ENCODE measurements around the gene COL4A3. TPM values are rescaled to one million over a fixed set of nuclear protein-coding genes. Genes with fewer than 3 reads are reported as not detected.
A peak's percentile ranks its signal among the peaks of the same experiment; 100 is the strongest.

Gene COL4A3
- total RNA-seq (2014; rRNA removed; shearing (Covaris generic)): not detected in 2 replicates

GRCh38 chr2:227163998-227164762 is at the start of gene COL4A3, which contains the start of gene COL4A4:
Gene COL4A3, plus strand, starts transcription at chr2:227164624. Its CDS starts 103 bp downstream, at chr2:227164727.
Gene COL4A4, minus strand, starts transcription at chr2:227164205. Its CDS starts 16,722 bp downstream, at chr2:227147483.
- DNase-seq (ENCODE audit: low spot score): peak; percentile 20

- no peak for DNase-seq (ENCODE audit: low spot score)
Observed at GRCh38 chr2:227115761-227116160, 48.7 kb upstream of the COL4A3 start.

DNA sequence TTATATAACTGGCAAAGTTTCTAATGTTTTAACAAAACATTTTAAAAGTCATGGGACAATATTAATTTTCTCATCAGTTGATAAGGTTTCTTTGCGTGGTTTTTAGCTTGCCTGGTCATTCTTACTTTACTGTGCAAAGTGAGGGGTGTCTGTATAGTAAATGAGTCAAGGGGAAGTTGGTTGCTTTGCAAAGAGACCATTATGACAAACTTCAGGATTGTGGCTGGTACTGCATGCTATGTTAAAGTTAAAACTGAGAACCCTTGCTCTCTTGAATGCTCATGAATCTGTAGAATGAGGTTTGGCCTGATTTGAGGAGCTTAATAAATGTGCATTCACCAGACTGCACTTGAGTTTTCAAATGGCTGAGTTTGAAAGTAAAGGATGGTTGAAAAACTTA is 47.4 kb upstream of the COL4A3 start:
- DNase-seq (ENCODE audit: low spot score): no peak

- DNase-seq (ENCODE audit: low spot score): no peak
Observed at GRCh38 chr2:227117852-227118251, 46.6 kb upstream of the COL4A3 start.

DNA sequence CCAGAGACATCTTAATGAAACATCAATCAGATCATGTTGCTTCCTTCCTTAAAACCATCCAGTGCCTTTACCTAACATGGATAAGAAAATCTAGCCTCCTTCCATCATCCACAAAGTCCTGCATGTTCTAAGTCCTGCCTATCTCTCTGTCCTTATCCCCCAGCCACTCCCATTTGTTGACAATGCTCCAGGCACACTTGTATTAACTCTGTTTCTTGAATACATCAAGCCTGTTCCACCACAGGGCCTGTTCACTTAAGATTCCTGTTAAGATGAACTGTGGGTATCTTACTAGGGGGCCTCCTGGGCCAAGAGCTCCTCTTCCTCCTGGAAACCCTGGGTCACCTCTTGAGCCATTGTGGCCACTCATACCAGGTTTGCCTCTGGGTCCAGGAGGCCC is 46.1 kb upstream of the COL4A3 start:
- no peak for DNase-seq (ENCODE audit: low spot score)

GRCh38 chr2:227123697-227124096 is 40.7 kb upstream of the COL4A3 start:
- DNase-seq (ENCODE audit: low spot score): no peak

DNA sequence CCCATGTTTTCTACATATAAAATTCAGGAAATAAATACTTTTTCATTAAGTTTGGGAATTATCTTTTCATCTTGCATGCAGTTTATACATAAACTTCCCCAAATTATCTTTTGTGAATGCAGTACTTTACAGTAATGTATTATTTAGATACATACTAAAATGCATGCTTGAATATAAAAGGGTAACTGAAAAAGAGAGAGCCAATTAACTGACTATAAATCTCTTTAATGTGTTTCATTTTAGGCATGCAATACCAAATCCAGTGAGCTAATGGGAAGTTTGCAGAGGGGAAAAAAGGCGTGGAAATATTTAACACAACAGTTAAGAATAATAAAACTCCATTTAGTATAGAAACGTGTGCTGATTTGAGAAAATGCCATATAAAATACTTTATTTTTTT is 39.6 kb upstream of the COL4A3 start:
- DNase-seq (ENCODE audit: low spot score): no peak

GRCh38 chr2:227125506-227125905 is 38.9 kb upstream of the COL4A3 start:
- no peak for DNase-seq (ENCODE audit: low spot score)

- DNase-seq (ENCODE audit: low spot score): no peak
Observed at GRCh38 chr2:227127201-227127600, 37.2 kb upstream of the COL4A3 start.

GRCh38 chr2:227130636-227131035 is 33.8 kb upstream of the COL4A3 start:
- DNase-seq (ENCODE audit: low spot score): no peak

DNA sequence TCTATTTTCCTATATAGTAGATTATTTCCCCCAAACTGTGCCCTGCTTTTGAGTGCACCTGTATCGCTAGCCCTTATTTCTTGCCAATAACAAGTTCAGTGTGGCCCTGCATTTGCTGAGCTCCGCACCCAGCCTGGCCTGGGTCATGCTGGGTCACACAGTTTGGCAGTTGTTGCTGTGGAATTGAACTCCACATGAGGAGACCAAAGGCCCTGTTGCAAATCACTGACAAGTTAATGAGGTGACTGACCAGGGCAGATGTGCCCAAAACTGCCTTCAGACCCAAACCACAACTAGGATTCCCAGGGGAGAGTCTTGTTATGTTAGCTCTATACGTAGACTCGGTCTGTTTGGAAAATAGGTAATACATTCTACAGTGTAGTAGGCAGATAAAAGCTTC is 31.4 kb upstream of the COL4A3 start:
- no peak for DNase-seq (ENCODE audit: low spot score)

GRCh38 chr2:227134591-227134990 is 29.8 kb upstream of the COL4A3 start:
- no peak for DNase-seq (ENCODE audit: low spot score)

- DNase-seq (ENCODE audit: low spot score): no peak
Observed at GRCh38 chr2:227141301-227141700, 23.1 kb upstream of the COL4A3 start.

DNA sequence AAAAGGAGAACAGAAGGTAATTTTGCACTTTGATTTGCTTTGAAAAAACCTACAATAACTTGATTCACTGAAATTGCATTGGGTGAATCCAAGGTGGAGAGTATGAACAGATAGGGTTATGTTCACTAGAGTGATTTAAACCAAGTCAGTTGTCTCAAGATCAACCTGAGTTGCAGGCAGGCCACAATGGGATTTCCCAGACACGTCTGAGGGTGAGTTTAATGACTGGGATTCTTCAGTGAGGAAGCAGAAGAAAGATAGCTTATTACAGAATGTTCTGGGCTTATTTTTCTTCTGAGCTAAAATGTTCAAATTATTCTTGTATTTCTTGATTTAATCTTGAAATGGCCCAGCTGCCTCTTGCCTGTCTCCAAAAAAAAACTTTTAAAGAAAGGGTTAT is 20.5 kb upstream of the COL4A3 start:
- DNase-seq (ENCODE audit: low spot score): no peak

- no peak for DNase-seq (ENCODE audit: low spot score)
Observed at GRCh38 chr2:227146456-227146855, 18.0 kb upstream of the COL4A3 start.

DNA sequence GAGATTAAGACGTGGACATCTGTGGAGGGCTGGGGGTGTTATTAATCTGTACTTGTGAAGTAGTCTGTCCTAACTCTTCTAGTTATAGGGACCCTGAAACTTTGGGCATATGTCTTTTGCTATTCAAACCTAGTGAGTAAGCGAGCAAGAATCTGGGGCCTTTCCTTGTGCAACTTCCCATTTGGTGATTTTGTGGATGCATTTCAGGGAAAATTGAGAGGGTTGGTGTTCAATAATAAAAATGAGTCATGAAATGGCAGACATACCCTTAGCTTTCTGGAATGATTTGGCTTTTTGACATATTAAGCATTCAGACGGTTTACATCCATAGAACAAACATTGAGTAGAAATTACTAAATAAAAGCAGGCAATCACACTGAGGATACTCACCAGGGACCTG is 17.4 kb upstream of the COL4A3 start:
- DNase-seq (ENCODE audit: low spot score): no peak

DNA sequence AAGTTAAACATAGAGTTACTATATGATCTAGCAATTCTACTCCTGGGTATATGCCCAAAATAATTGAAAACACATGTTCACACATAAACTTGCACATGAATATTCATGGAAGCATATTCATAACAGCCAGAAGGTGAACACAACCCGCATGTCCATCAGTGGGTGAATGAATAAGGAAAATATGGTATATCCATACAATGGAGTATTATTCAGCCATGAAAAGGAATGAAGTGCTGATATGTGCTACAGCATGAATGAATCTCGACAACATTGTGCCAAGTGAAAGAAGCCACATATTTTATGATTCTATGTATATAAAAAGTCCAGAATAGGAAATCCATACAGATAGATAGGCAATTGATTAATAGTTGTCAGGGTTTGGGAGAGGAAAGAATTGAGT is 16.3 kb upstream of the COL4A3 start:
- no peak for DNase-seq (ENCODE audit: low spot score)

GRCh38 chr2:227150222-227150936 is 14.0 kb upstream of the COL4A3 start:
- no peak for DNase-seq (ENCODE audit: low spot score)

DNA sequence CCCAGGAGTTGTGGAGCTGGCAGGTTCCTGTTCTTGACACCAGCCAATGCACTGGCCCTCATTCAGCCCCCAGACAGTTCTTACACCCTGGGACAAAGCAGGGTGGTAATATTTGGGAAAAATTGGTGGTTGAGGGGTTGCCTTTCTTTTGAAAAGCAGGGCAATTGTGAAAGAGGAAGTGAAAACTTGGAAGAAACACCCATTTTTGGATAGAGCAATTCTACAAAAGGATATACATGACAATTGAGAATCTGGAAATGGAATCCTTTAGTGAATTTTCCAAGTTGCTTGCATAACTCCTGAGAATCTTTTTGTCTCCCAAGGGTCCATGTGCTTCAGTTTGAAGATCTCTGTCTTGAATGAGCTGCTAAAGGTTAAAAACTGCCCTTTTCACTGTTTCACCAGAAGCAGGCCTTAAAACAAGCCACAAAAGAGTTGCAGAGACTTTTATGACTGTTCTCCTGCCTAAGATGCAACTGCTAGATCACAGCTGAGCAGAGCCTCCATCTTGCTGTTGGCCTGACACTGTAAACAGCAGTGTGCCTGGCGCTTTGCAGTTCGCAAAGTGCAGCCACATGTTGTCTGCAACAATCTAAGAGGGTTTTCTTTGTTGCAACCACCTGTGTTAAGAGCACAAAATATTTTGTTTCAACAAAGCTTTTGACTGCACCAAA is 12.2 kb upstream of the COL4A3 start:
- no peak for DNase-seq (ENCODE audit: low spot score)

DNA sequence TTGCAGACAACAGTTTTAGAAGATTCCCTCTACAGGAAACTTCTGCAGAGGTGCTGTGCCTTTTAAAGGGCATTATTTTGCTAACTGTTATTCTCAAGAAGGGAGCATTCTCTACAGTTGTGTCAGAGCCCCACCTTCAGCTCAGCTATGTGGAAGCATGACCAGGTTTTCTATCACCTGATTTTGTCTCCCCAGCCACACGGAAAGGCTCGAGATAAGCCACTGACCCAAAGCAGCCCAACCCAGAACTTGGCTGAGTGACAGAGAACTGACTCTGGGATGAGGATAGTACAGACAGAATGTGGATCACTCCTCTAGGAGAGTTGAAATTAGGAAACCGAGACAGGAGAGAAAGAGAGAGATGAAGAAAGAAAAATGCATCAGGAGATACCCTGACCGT is 11.1 kb upstream of the COL4A3 start:
- DNase-seq (ENCODE audit: low spot score): no peak

- no peak for DNase-seq (ENCODE audit: low spot score)
Observed at GRCh38 chr2:227153758-227154486, 10.5 kb upstream of the COL4A3 start.
